Measurements from ENCODE around the gene RTTN. TPM values are rescaled to one million over a fixed set of nuclear protein-coding genes. Genes with fewer than 3 reads are reported as not detected.

Gene RTTN
- polyA plus RNA-seq, 1 donor (not counting 4 experiments of a cell fraction or from before 2014, with no cell fraction given) = 77.3 TPM

GRCh38 chr18:70166668-70167067, 38.8 kb downstream of the RTTN start:
- Histone ChIP-seq H2AFZ (ENCODE audit: control insufficient read depth, low read length) (no peak overlapping the region), H3K4me2 (ENCODE audit: control insufficient read depth, extremely low read depth, insufficient read depth, low read depth, low read length) (no peak overlapping the region), H3K9me1 (ENCODE audit: control insufficient read depth, extremely low read depth, insufficient read depth, low read length) (no peaks in the 10 kb centered on the region), H3K79me2 (ENCODE audit: control insufficient read depth, insufficient read depth, low read length) (no peaks in the 10 kb centered on the region), H3K27me3 (ENCODE audit: control insufficient read depth, extremely low read depth, insufficient read depth, low read length) (no peaks in the 10 kb centered on the region), H3K27ac (ENCODE audit: control insufficient read depth, insufficient read depth, low read length) (no peak overlapping the region), H3K9me3 (ENCODE audit: control insufficient read depth, low read depth, low read length) (no peaks in the 10 kb centered on the region), H3K4me1 (ENCODE audit: control insufficient read depth, extremely low read depth, insufficient read depth, low read length) (no peaks in the 10 kb centered on the region), H3K36me3 (ENCODE audit: control insufficient read depth in 2 of 2, extremely low read depth in 1 of 2, insufficient read depth in 2 of 2, low read length in 2 of 2) (peaks cover 0 to 2% of the 10 kb centered on the region in 2 experiments), H3K4me3 (ENCODE audit: control insufficient read depth in 2 of 3, extremely low read depth in 1 of 3, insufficient read depth in 2 of 3, low read depth in 1 of 3, low read length in 3 of 3) (no peak overlapping the region), H3K9ac (ENCODE audit: control insufficient read depth, extremely low read depth, insufficient read depth, low read length) (no peak overlapping the region), H4K20me1 (ENCODE audit: control insufficient read depth, extremely low read depth, insufficient read depth, low read length) (no peaks in the 10 kb centered on the region)
- FAIRE-seq (no peak), DNase-seq (ENCODE audit: low read depth, low spot score) (no peak)
- TF ChIP-seq CTCF (optimal IDR thresholded peaks at IDR 0.05 in 1 of 3, IDR thresholded peaks at IDR 0.05 in 1 of 3, conservative IDR thresholded peaks at IDR 0.05 in 1 of 3; ENCODE audit: extremely low read depth in 1 of 3, insufficient read depth in 2 of 3, low read length in 3 of 3) = no peak
- TF ChIP-seq EZH2 (IDR thresholded peaks at IDR 0.05; ENCODE audit: low read length) = no peak
- dilution Hi-C loops (cut with MboI; ENCODE audit: extremely low pct_ligation_motif_present, low sequenced_read_pairs) = no loop called here

GRCh38 chr18:70165936-70166335, 39.6 kb downstream of the RTTN start:
- no peaks in the 10 kb centered on the region for H3K9me3 ChIP-seq (ENCODE audit: control insufficient read depth, low read depth, low read length)
- no peaks in the 10 kb centered on the region for H3K9me1 ChIP-seq (ENCODE audit: control insufficient read depth, extremely low read depth, insufficient read depth, low read length)
- no peak overlapping the region for H2AFZ ChIP-seq (ENCODE audit: control insufficient read depth, low read length)
- no peak overlapping the region for H3K4me2 ChIP-seq (ENCODE audit: control insufficient read depth, extremely low read depth, insufficient read depth, low read depth, low read length)
- H3K4me3 ChIP-seq (ENCODE audit: control insufficient read depth in 2 of 3, extremely low read depth in 1 of 3, insufficient read depth in 2 of 3, low read depth in 1 of 3, low read length in 3 of 3) = no peak overlapping the region
- H3K27ac ChIP-seq (ENCODE audit: control insufficient read depth, insufficient read depth, low read length) = no peak overlapping the region
- DNase-seq (ENCODE audit: low read depth, low spot score) (no peak), FAIRE-seq (no peak)
- no peaks in the 10 kb centered on the region for H3K4me1 ChIP-seq (ENCODE audit: control insufficient read depth, extremely low read depth, insufficient read depth, low read length)
- no peaks in the 10 kb centered on the region for H3K79me2 ChIP-seq (ENCODE audit: control insufficient read depth, insufficient read depth, low read length)
- peaks cover 0 to 2% of the 10 kb centered on the region in 2 experiments for H3K36me3 ChIP-seq (ENCODE audit: control insufficient read depth in 2 of 2, extremely low read depth in 1 of 2, insufficient read depth in 2 of 2, low read length in 2 of 2)
- no peaks in the 10 kb centered on the region for H4K20me1 ChIP-seq (ENCODE audit: control insufficient read depth, extremely low read depth, insufficient read depth, low read length)
- no peak overlapping the region for H3K9ac ChIP-seq (ENCODE audit: control insufficient read depth, extremely low read depth, insufficient read depth, low read length)
- H3K27me3 ChIP-seq (ENCODE audit: control insufficient read depth, extremely low read depth, insufficient read depth, low read length) = no peaks in the 10 kb centered on the region
- dilution Hi-C loops (cut with MboI; ENCODE audit: extremely low pct_ligation_motif_present, low sequenced_read_pairs) = no loop called here
- TF ChIP-seq CTCF (optimal IDR thresholded peaks at IDR 0.05 in 1 of 3, IDR thresholded peaks at IDR 0.05 in 1 of 3, conservative IDR thresholded peaks at IDR 0.05 in 1 of 3; ENCODE audit: extremely low read depth in 1 of 3, insufficient read depth in 2 of 3, low read length in 3 of 3) (no peak), EZH2 (IDR thresholded peaks at IDR 0.05; ENCODE audit: low read length) (no peak)

Data from keratinocyte (primary cell).